Measurements from ENCODE around the gene IL1RL2.

IL1RL2 gene

GRCh38 chr2:102191501-102191900 is 4.7 kb downstream of the IL1RL2 start:
- no peak overlapping the region for H3K4me3 ChIP-seq (ENCODE audit: low read length)
- no peak for TF ChIP-seq CTCF (conservative IDR thresholded peaks at IDR 0.05; ENCODE audit: low read length)
- DNase-seq (ENCODE audit: low read depth), result no peak

- TF ChIP-seq CTCF (conservative IDR thresholded peaks at IDR 0.05; ENCODE audit: low read length), result no peak
- DNase-seq (ENCODE audit: low read depth), result no peak
- H3K4me3 ChIP-seq (ENCODE audit: low read length), result no peak overlapping the region
These were observed 6.3 kb downstream of the IL1RL2 start for GRCh38 chr2:102193074-102193473.

DNA sequence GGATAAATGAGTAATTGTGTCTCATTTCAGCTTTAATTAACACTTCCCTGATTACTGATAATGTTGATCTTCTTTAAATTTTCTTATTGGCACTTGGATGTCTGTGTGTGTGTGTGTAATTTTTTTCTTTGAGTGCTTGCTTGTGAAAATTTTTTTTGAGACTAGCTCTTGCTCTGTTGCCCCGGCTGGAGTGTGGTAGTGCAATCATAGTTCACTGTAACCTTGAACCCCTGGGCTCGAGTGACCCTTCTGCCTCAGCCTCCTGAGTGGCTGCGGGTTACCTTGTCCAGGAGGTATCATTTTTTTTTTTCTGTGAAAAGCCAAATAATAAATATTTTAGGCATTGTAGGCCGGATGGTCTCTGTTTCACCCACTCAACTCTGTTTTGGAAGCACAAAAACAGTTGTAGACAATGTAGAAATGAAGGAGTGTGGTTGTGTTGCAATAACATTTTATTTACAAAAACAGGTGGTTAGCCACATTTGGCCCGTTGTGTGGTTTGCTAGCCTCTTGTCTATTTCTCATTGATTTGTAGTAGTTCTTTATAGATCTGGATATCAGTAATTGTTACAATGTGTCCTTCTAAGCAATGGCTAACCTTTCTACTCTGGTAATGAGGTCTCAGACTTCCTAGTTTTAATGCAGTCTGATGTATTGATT is 7.9 kb downstream of the IL1RL2 start:
- no peak for TF ChIP-seq CTCF (conservative IDR thresholded peaks at IDR 0.05; ENCODE audit: low read length)
- no peak overlapping the region for H3K4me3 ChIP-seq (ENCODE audit: low read length)
- DNase-seq (ENCODE audit: low read depth), result no peak

- no peak overlapping the region for H3K4me3 ChIP-seq (ENCODE audit: low read length)
- DNase-seq (ENCODE audit: low read depth), result no peak
- TF ChIP-seq CTCF (conservative IDR thresholded peaks at IDR 0.05; ENCODE audit: low read length), result no peak
These were observed 10.7 kb downstream of the IL1RL2 start for GRCh38 chr2:102197389-102198137.

DNA sequence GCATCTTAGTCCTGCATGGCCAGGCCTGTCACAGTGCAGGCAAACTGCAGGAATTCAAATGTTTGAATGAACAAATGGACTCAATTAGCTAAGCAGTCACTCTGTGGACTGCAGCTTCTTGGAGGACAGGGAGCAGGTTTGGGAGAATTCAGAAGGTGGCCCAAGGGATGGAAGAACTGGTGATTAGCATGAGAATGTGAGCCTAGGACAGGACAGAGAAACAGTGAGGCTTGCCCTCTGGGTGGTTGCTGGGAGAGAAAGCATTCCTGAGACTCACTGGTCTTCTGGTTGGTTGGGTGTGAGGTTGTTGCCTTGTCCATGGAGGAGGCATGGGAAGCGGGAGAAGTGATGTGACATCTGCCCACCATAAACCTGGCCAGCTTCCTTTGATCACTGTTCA is 13.7 kb downstream of the IL1RL2 start:
- no peak for DNase-seq (ENCODE audit: low read depth)
- no peak overlapping the region for H3K4me3 ChIP-seq (ENCODE audit: low read length)
- no peak for TF ChIP-seq CTCF (conservative IDR thresholded peaks at IDR 0.05; ENCODE audit: low read length)

GRCh38 chr2:102204638-102205037 is 17.8 kb downstream of the IL1RL2 start:
- DNase-seq (ENCODE audit: low read depth), result no peak
- TF ChIP-seq CTCF (conservative IDR thresholded peaks at IDR 0.05; ENCODE audit: low read length), result no peak
- no peak overlapping the region for H3K4me3 ChIP-seq (ENCODE audit: low read length)

All from AG10803 (cell line).